ENCODE data around the gene USP9X.

DNA sequence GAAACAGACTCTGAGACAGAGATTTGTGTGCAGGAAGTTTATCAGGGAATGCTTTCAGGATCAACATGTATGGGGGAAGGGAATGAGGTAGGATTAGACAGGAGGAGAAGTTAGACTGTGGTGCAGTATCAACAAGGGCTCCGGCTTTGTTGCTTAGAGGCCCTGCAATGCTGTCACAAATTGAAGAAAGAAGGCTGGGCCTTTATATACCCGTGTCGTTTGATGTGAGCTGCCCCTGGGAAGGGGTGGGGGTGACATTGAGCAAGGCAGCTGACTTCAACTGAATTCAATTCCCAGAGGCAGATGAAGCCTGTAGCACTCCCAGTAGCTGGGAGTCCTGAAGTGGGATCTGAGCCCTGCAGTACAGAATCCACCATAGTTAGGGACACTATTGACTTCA is 29.5 kb upstream of the USP9X start:
- no peak for TF ChIP-seq POLR2A (IDR thresholded peaks at IDR 0.05)
- TF ChIP-seq, protein P1, sequence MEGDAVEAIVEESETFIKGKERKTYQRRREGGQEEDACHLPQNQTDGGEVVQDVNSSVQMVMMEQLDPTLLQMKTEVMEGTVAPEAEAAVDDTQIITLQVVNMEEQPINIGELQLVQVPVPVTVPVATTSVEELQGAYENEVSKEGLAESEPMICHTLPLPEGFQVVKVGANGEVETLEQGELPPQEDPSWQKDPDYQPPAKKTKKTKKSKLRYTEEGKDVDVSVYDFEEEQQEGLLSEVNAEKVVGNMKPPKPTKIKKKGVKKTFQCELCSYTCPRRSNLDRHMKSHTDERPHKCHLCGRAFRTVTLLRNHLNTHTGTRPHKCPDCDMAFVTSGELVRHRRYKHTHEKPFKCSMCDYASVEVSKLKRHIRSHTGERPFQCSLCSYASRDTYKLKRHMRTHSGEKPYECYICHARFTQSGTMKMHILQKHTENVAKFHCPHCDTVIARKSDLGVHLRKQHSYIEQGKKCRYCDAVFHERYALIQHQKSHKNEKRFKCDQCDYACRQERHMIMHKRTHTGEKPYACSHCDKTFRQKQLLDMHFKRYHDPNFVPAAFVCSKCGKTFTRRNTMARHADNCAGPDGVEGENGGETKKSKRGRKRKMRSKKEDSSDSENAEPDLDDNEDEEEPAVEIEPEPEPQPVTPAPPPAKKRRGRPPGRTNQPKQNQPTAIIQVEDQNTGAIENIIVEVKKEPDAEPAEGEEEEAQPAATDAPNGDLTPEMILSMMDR (IDR thresholded peaks at IDR 0.05) = no peak

All from suprapubic skin (tissue), 3 donors.